H1 (cell line): ENCODE data around the gene PES1. TPM values are rescaled to one million over a fixed set of nuclear protein-coding genes. Genes with fewer than 3 reads are reported as not detected.

ENCODE experiments used
- CTCF ChIA-PET: fragments of 300-600 bp; sonication (Branson Sonifier 250); formaldehyde crosslinking; loops from one replicate; lab custom pipeline; 2021; ENCODE audit not compliant: partially characterized antibody; lab: Charles Lee
- POLR2A ChIA-PET: fragments of 300-600 bp; sonication (Branson Sonifier 250); formaldehyde crosslinking; loops from one replicate; lab custom pipeline; 2021; ENCODE audit warnings: inconsistent platforms; ENCODE audit not compliant: partially characterized antibody; lab: Charles Lee
- DNase-seq, 2 experiments: peaks; one replicate each; pipeline versions ENCODE4 v3.0.0 to v3.0.0-alpha.2; 2010 to 2022; ENCODE audit warnings: low spot score in 2 of 2, low read depth in 1 of 2, mixed read lengths in 1 of 2
- FAIRE-seq: peaks from 2 replicates; lab custom pipeline; 2011; peaks lifted over from hg19 to GRCh38; lab: Jason Lieb, UNC
- H2AFZ ChIP-seq: 2 replicates; pipeline ENCODE4 v1.8.1; 2012; ENCODE audit warnings: low read length, inconsistent platforms
- H2AK5ac ChIP-seq: 2 replicates; pipeline ENCODE4 v1.6.1; 2013; ENCODE audit warnings: low read depth, low read length
- H2BK120ac ChIP-seq: replicated peaks from 2 replicates; pipeline ENCODE3; 2013; ENCODE audit warnings: low read depth, low read length, inconsistent platforms
- H2BK12ac ChIP-seq: 2 replicates; pipeline ENCODE4 v1.6.1; 2013; ENCODE audit warnings: low read depth, low read length
- H2BK15ac ChIP-seq: 2 replicates; pipeline ENCODE4 v1.6.1; 2013; ENCODE audit warnings: low read length
- H2BK20ac ChIP-seq: 2 replicates; pipeline ENCODE4 v1.6.1; 2013; ENCODE audit warnings: low read length
- H2BK5ac ChIP-seq: 2 replicates; pipeline ENCODE4 v1.6.1; 2013; ENCODE audit warnings: low read depth, low read length
- H3K14ac ChIP-seq: 2 replicates; pipeline ENCODE4 v1.6.1; 2013; ENCODE audit warnings: inconsistent platforms; ENCODE audit not compliant: insufficient read length
- H3K18ac ChIP-seq: 2 replicates; pipeline ENCODE4 v1.6.1; 2013; ENCODE audit warnings: low read length; ENCODE audit errors: extremely low read depth
- H3K23ac ChIP-seq: 2 replicates; pipeline ENCODE4 v1.6.1; 2013; ENCODE audit warnings: inconsistent platforms; ENCODE audit not compliant: insufficient read length
- H3K23me2 ChIP-seq: 2 replicates; pipeline ENCODE4 v1.6.1; 2013; ENCODE audit warnings: low read depth, low read length
- H3K27ac ChIP-seq: 2 replicates; pipeline ENCODE4 v1.6.1; 2011; ENCODE audit warnings: low read depth, low read length, inconsistent platforms
- H3K27me3 ChIP-seq, 4 experiments: replicated peaks in 1 of 4; 1 replicate in 1 of 4; 2 replicates in 3 of 4; pipeline versions ENCODE4 v1.6.1 to v1.8.1; 2011 to 2013; ENCODE audit warnings: low read length in 3 of 4, mild to moderate bottlenecking in 3 of 4, inconsistent platforms in 2 of 4, mixed read lengths in 2 of 4, moderate library complexity in 1 of 4; ENCODE audit not compliant: control insufficient read depth in 3 of 4, insufficient read depth in 3 of 4; ENCODE audit errors: extremely low read depth in 1 of 4
- H3K36me3 ChIP-seq, 4 experiments: 2 replicates each; pipeline versions ENCODE4 v1.6.1 to v1.8.1; 2011 to 2013; ENCODE audit warnings: mild to moderate bottlenecking in 4 of 4, low read length in 3 of 4, moderate library complexity in 2 of 4, control low read depth in 1 of 4, inconsistent platforms in 1 of 4; ENCODE audit not compliant: insufficient read depth in 4 of 4, control insufficient read depth in 2 of 4
- H3K4ac ChIP-seq: replicated peaks from 2 replicates; pipeline ENCODE3; 2013; ENCODE audit warnings: low read length, low read depth, mixed read lengths, inconsistent platforms; ENCODE audit not compliant: insufficient read length
- H3K4me1 ChIP-seq, 4 experiments: replicated peaks in 1 of 4; 1 replicate in 1 of 4; 2 replicates in 3 of 4; pipeline versions ENCODE4 v1.6.1 to v1.8.1; 2011 to 2013; ENCODE audit warnings: low read length in 3 of 4, inconsistent platforms in 2 of 4, mixed read lengths in 1 of 4; ENCODE audit not compliant: insufficient read depth in 4 of 4, control insufficient read depth in 3 of 4
- H3K4me2 ChIP-seq, 2 experiments: 2 replicates each; pipeline versions ENCODE4 v1.6.1 to v1.8.1; 2011 to 2013; ENCODE audit warnings: low read depth in 2 of 2, low read length in 2 of 2, control low read depth in 1 of 2, inconsistent platforms in 1 of 2, mild to moderate bottlenecking in 1 of 2; ENCODE audit not compliant: insufficient read depth in 1 of 2
- H3K4me3 ChIP-seq, 4 experiments: fragments of 200-600, 300-600 bp in 1 of 4; sonication (generic), shearing (Covaris generic), sonication (Bioruptor Twin) in 1 of 4; 2 replicates each; pipeline versions ENCODE4 v1.5.1 to v1.8.1; 2011 to 2016; ENCODE audit warnings: low read length in 4 of 4, low read depth in 3 of 4, control low read depth in 2 of 4, inconsistent platforms in 2 of 4, mild to moderate bottlenecking in 2 of 4, mixed read lengths in 1 of 4, moderate library complexity in 1 of 4; ENCODE audit not compliant: insufficient read depth in 2 of 4; ENCODE audit errors: extremely low read depth in 1 of 4
- H3K56ac ChIP-seq: replicated peaks from 2 replicates; pipeline ENCODE3; 2013; ENCODE audit warnings: low read depth, mild to moderate bottlenecking, mixed read lengths, low read length, inconsistent platforms; ENCODE audit not compliant: insufficient read length
- H3K79me1 ChIP-seq: 2 replicates; pipeline ENCODE4 v1.6.1; 2013; ENCODE audit warnings: low read depth, low read length, control low read depth
- H3K79me2 ChIP-seq, 2 experiments: 2 replicates each; pipeline versions ENCODE4 v1.6.1 to v1.8.1; 2012 to 2013; ENCODE audit warnings: low read length in 2 of 2, mild to moderate bottlenecking in 2 of 2, inconsistent platforms in 1 of 2; ENCODE audit not compliant: insufficient read depth in 2 of 2, control insufficient read depth in 1 of 2
- H3K9ac ChIP-seq, 4 experiments: replicated peaks in 1 of 4; 1 replicate in 1 of 4; 2 replicates in 3 of 4; pipeline versions ENCODE4 v1.6.1 to v1.8.1; 2011 to 2013; ENCODE audit warnings: low read depth in 3 of 4, low read length in 3 of 4, control low read depth in 2 of 4, mild to moderate bottlenecking in 2 of 4, moderate library complexity in 2 of 4, inconsistent platforms in 1 of 4; ENCODE audit errors: extremely low read depth in 1 of 4
- H3K9me3 ChIP-seq, 2 experiments: 2 replicates each; pipeline versions ENCODE4 v1.6.1 to v1.8.1; 2012 to 2013; ENCODE audit warnings: mild to moderate bottlenecking in 2 of 2, moderate library complexity in 2 of 2, control low read depth in 1 of 2, inconsistent platforms in 1 of 2, low read depth in 1 of 2, low read length in 1 of 2, mixed read lengths in 1 of 2; ENCODE audit not compliant: insufficient read depth in 2 of 2
- H4K20me1 ChIP-seq, 2 experiments: replicated peaks in 1 of 2; 2 replicates each; pipeline versions ENCODE3 to v1.8.1; 2011 to 2013; ENCODE audit warnings: inconsistent platforms in 2 of 2, low read length in 2 of 2, mild to moderate bottlenecking in 1 of 2; ENCODE audit not compliant: insufficient read depth in 2 of 2, control insufficient read depth in 1 of 2
- H4K5ac ChIP-seq: 2 replicates; pipeline ENCODE4 v1.6.1; 2013; ENCODE audit warnings: low read length, low read depth, mixed read lengths, inconsistent platforms; ENCODE audit not compliant: insufficient read length
- H4K8ac ChIP-seq: 2 replicates; pipeline ENCODE4 v1.8.0; 2013; ENCODE audit warnings: mild to moderate bottlenecking, moderate library complexity, low read length, inconsistent platforms; ENCODE audit not compliant: insufficient read depth; ENCODE audit errors: extremely low read depth
- H4K91ac ChIP-seq: replicated peaks from 2 replicates; pipeline ENCODE3; 2013; ENCODE audit warnings: low read length, mixed read lengths, inconsistent platforms; ENCODE audit not compliant: insufficient read length
- BACH1 ChIP-seq: IDR thresholded peaks from 2 replicates; pipeline ENCODE4 v1.6.1; 2012; ENCODE audit warnings: low read length, improper control_type of control experiment
- BCL11A ChIP-seq, 2 experiments: IDR thresholded peaks; one replicate each; pipeline ENCODE4 v1.6.1; 2011; ENCODE audit warnings: low read depth in 2 of 2, low read length in 2 of 2, mild to moderate bottlenecking in 2 of 2
- CTCF ChIP-seq, 3 experiments: IDR thresholded peaks; 1 replicate in 2 of 3; 2 replicates in 1 of 3; pipeline versions ENCODE4 v1.5.1 to v1.6.1; 2011; ENCODE audit warnings: low read length in 3 of 3, mild to moderate bottlenecking in 3 of 3, inconsistent platforms in 2 of 3, low read depth in 1 of 3, moderate library complexity in 1 of 3; ENCODE audit not compliant: insufficient read depth in 1 of 3; ENCODE audit errors: control extremely low read depth in 1 of 3
- GABPA ChIP-seq: IDR thresholded peaks from 2 replicates; pipeline ENCODE4 v1.6.1; 2011; ENCODE audit warnings: mild to moderate bottlenecking, low read length, moderate library complexity, borderline replicate concordance; ENCODE audit not compliant: insufficient read depth
- KDM1A ChIP-seq: fragments of 200-600, 300-600 bp; sonication (generic); IDR thresholded peaks from 2 replicates; pipeline ENCODE4 v1.7.1; 2016; ENCODE audit warnings: mild to moderate bottlenecking, low read length, borderline replicate concordance
- MAFK ChIP-seq: IDR thresholded peaks from 2 replicates; pipeline ENCODE4 v1.6.1; 2012; ENCODE audit warnings: low read depth, mild to moderate bottlenecking, improper control_type of control experiment, low read length
- RAD21 ChIP-seq, 2 experiments: IDR thresholded peaks in 1 of 2; conservative IDR thresholded peaks in 1 of 2; 2 replicates each; pipeline ENCODE4 v1.6.1; 2011; ENCODE audit warnings: low read depth in 2 of 2, low read length in 2 of 2, improper control_type of control experiment in 1 of 2, inconsistent platforms in 1 of 2, mild to moderate bottlenecking in 1 of 2, moderate library complexity in 1 of 2
- RBBP5 ChIP-seq: IDR thresholded peaks from 2 replicates; pipeline ENCODE4 v1.7.1; 2012; ENCODE audit warnings: low read depth, mild to moderate bottlenecking, inconsistent platforms, low read length, moderate library complexity, borderline replicate concordance
- WGBS, 2 experiments: shearing (Covaris generic) in 1 of 2; methylation state at CpG; one replicate each; pipeline versions ENCODE4 v1.1.6 to v1.1.7; 2013 to 2015; ENCODE audit warnings: low lambda C conversion rate in 2 of 2, mixed read lengths in 2 of 2, inconsistent platforms in 1 of 2, low coverage in 1 of 2, missing lambda C conversion rate in 1 of 2; ENCODE audit not compliant: insufficient replicate concordance in 2 of 2, insufficient coverage in 1 of 2, insufficient read length in 1 of 2; ENCODE audit errors: extremely low coverage in 1 of 2, missing lambda C conversion rate in 1 of 2; 5-methylcytosine and 5-hydroxymethylcytosine counted together
- polyA plus RNA-seq, 7 experiments: library from polyadenylated mRNA; depleted of rRNA in 3 of 7; stranded (reverse) in 5 of 7; unstranded in 2 of 7; fragments of >200 nt in 5 of 7; fragments of 200-250 nt in 2 of 7; gene quantifications; 1 replicate in 5 of 7; 2 replicates in 1 of 7; 4 replicates in 1 of 7; pipeline versions ENCODE4 v1.2.1 to v1.2.3, GENCODE V29; 2011 to 2013; ENCODE audit warnings: missing spikeins in 2 of 7, mixed read lengths in 2 of 7
- total RNA-seq: library from RNA; stranded (reverse); fragmentation: NEBNext Ultra II Directional; extraction: Animal tissue kit (Norgen Biotek cat#: 25700); gene quantifications from 2 replicates; pipeline ENCODE4 v1.2.1, GENCODE V29; 2021

Gene PES1
- total and polyA plus RNA-seq, 2 of the 8 experiments (the other 6 are each of a cell fraction or from before 2014, with no cell fraction given) = 121 to 191 TPM

- Histone ChIP-seq H3K9ac (no peak overlapping the region), H3K79me1 (no peaks in the 10 kb centered on the region), H3K4me3 (no peak overlapping the region), H3K27me3 (no peaks in the 10 kb centered on the region), H3K4me1 (no peaks in the 10 kb centered on the region; a peak in 1 of 7 replicates), H3K18ac (no peak overlapping the region), H4K5ac (no peak overlapping the region), H3K4ac (no peak overlapping the region), H2AFZ (no peak overlapping the region), H4K91ac (no peak overlapping the region), H4K20me1 (peaks cover 0 to 1% of the 10 kb centered on the region in 2 experiments), H2BK5ac (no peak overlapping the region), H4K8ac (0 out of 2 replicates have a peak overlapping the region, but pooled peaks have one; percentile 35), H3K23me2 (no peaks in the 10 kb centered on the region), H3K4me2 (no peak overlapping the region), H3K36me3 (no peaks in the 10 kb centered on the region), H2BK12ac (no peak overlapping the region), H3K9me3 (no peaks in the 10 kb centered on the region), H2AK5ac (no peak overlapping the region), H3K79me2 (no peaks in the 10 kb centered on the region), H3K56ac (no peak overlapping the region), H2BK15ac (no peak overlapping the region), H3K14ac (no peak overlapping the region), H2BK20ac (no peak overlapping the region), H3K27ac (no peak overlapping the region), H3K23ac (no peak overlapping the region), H2BK120ac (no peak overlapping the region)
- FAIRE-seq (no peak), DNase-seq (no peak)
- WGBS, 2 experiments = 91% methylated on average over 17 of the region's 17 CpGs; no CpG with 5 or more reads in 1 of the 2 experiments
- TF ChIP-seq RAD21 (IDR thresholded peaks at IDR 0.05 in 1 of 2, conservative IDR thresholded peaks at IDR 0.05 in 1 of 2; ENCODE audit: low read depth in 2 of 2, low read length in 2 of 2) (peak in 1 of 2 experiments; percentile 15; a peak in 1 of 4 replicates), BCL11A (IDR thresholded peaks at IDR 0.05; ENCODE audit: low read depth in 2 of 2, low read length in 2 of 2) (no peak), KDM1A (no peak), BACH1 (no peak), RBBP5 (no peak), GABPA (no peak), CTCF (IDR thresholded peaks at IDR 0.05; ENCODE audit: control extremely low read depth in 1 of 3, insufficient read depth in 1 of 3, low read depth in 1 of 3, low read length in 3 of 3) (peak; percentile 22 to 37 (median 30)), MAFK (no peak)
- ChIA-PET POLR2A (no interaction called here), CTCF (interaction anchor here (0.6 to 1.5 kb wide), 8 partner anchors 8 to 86 kb away, joined by 3 to 8 read pairs (median 4); no protein-coding TSS in a partner anchor)
Observed at GRCh38 chr22:30531651-30532608, 59.8 kb downstream of the PES1 start.
